GM21723 (cell line): ENCODE data around the gene PRTN3.
"Not testable (repeated sequence)": the region's sequence is repeated elsewhere in the genome, so short reads cannot be mapped to it uniquely, and the experiment has no call there.

Source experiments
- ATAC-seq: cut with Tn5 transposase; IDR thresholded peaks from one replicate; pipeline ENCODE4 v1.9.1; 2021; ENCODE audit warnings: mild to moderate bottlenecking, moderate library complexity; ENCODE audit not compliant: unreplicated experiment

Gene PRTN3

GRCh38 chr19:843836-844545 is 3.2 kb downstream of the PRTN3 start:
- no peak for ATAC-seq

GRCh38 chr19:844546-844971 is 3.8 kb downstream of the PRTN3 start:
- ATAC-seq = no peak

GRCh38 chr19:845707-846521 is 5.1 kb downstream of the PRTN3 start:
- ATAC-seq = no peak

- ATAC-seq = no peak
These were observed 7.7 kb downstream of the PRTN3 start for GRCh38 chr19:848386-848921.

- not testable (repeated sequence) for ATAC-seq
These were observed 8.4 kb downstream of the PRTN3 start for GRCh38 chr19:849195-849594.

GRCh38 chr19:850221-850978 is 9.6 kb downstream of the PRTN3 start:
- ATAC-seq = no peak

- ATAC-seq = no peak
These were observed 10.2 kb downstream of the PRTN3 start for GRCh38 chr19:850979-851335.

- no peak for ATAC-seq
These were observed 11.6 kb downstream of the PRTN3 start, which contains the start of gene ELANE for GRCh38 chr19:852136-853013. Gene ELANE (plus strand): TSS chr19:852303. CDS start chr19:852329, 26 bp downstream.

GRCh38 chr19:853014-853585 is 12.3 kb downstream of the PRTN3 start:
- no peak for ATAC-seq

GRCh38 chr19:853614-854220 is 12.9 kb downstream of the PRTN3 start:
- not testable (repeated sequence) for ATAC-seq

GRCh38 chr19:854549-854948 is 13.8 kb downstream of the PRTN3 start:
- ATAC-seq = no peak

- no peak for ATAC-seq
These were observed 14.3 kb downstream of the PRTN3 start for GRCh38 chr19:855142-855541.

- ATAC-seq = no peak
These were observed 14.8 kb downstream of the PRTN3 start for GRCh38 chr19:855566-856120.

GRCh38 chr19:858284-858683 is 17.5 kb downstream of the PRTN3 start:
- no peak for ATAC-seq

- no peak for ATAC-seq
These were observed 18.4 kb downstream of the PRTN3 start, which contains the start of gene CFD for GRCh38 chr19:858868-859843. Gene CFD (plus strand): TSS chr19:859664. CDS start chr19:859690, 26 bp downstream.

GRCh38 chr19:861141-861755 is 20.4 kb downstream of the PRTN3 start:
- no peak for ATAC-seq
